GM12865 (cell line): Measurements from ENCODE around the gene PGRMC2.

Experiments
- DNase-seq: peaks from one replicate; pipeline ENCODE4 v3.0.0; 2010; ENCODE audit warnings: low read depth
- H3K4me3 ChIP-seq: 2 replicates; pipeline ENCODE4 v1.5.1; 2011; ENCODE audit warnings: mild to moderate bottlenecking, low read depth, low read length, control low read depth
- TF ChIP-seq, protein P1 (sequence below): IDR thresholded peaks from 2 replicates; pipeline ENCODE4 v1.5.1; 2011; ENCODE audit warnings: low read length, control low read depth, low read depth, inconsistent platforms; ENCODE audit not compliant: insufficient read depth; ENCODE audit errors: missing control alignments

Gene PGRMC2

DNA sequence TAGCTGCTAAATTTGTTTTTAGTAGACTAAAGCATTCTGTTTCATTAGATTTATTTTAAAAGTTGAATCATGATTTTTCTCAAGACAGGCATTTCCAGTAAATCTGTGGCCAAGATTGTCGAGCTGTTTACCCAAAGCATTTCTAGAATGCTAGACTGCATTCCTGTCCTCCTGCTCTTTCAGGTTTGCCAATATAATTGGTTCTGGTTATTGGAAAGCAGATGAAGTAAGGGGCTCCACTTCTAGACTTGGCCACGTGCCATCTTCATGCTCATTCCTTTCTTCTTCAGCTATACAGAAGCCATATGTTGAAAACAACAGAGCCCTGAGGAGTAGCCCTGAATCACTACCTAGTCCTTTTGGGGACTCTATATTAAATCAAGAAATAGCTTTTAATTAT is 62.5 kb downstream of the PGRMC2 start:
- DNase-seq, result no peak
- TF ChIP-seq, protein P1, sequence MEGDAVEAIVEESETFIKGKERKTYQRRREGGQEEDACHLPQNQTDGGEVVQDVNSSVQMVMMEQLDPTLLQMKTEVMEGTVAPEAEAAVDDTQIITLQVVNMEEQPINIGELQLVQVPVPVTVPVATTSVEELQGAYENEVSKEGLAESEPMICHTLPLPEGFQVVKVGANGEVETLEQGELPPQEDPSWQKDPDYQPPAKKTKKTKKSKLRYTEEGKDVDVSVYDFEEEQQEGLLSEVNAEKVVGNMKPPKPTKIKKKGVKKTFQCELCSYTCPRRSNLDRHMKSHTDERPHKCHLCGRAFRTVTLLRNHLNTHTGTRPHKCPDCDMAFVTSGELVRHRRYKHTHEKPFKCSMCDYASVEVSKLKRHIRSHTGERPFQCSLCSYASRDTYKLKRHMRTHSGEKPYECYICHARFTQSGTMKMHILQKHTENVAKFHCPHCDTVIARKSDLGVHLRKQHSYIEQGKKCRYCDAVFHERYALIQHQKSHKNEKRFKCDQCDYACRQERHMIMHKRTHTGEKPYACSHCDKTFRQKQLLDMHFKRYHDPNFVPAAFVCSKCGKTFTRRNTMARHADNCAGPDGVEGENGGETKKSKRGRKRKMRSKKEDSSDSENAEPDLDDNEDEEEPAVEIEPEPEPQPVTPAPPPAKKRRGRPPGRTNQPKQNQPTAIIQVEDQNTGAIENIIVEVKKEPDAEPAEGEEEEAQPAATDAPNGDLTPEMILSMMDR, result no peak
- H3K4me3 ChIP-seq, result no peak overlapping the region

DNA sequence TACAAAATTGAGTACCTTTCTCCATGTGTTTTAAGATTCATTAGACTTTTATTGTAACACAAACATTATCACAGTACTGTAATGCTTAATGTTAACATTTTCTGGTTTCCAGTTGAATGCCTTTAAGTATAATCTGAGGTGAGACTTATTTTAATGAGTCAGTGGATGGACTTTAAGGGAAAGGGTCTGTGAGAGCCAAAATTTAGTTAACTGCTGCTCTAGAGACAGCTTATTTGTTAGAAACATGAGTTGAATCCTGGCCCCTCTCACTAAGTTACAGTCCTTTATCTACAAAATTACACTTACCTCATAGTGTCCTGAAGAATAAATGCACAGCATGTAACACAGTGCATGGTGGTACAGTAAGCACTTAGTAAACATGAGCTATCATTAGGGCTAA is 66.0 kb downstream of the PGRMC2 start:
- no peak for DNase-seq
- TF ChIP-seq, protein P1, result no peak

DNA sequence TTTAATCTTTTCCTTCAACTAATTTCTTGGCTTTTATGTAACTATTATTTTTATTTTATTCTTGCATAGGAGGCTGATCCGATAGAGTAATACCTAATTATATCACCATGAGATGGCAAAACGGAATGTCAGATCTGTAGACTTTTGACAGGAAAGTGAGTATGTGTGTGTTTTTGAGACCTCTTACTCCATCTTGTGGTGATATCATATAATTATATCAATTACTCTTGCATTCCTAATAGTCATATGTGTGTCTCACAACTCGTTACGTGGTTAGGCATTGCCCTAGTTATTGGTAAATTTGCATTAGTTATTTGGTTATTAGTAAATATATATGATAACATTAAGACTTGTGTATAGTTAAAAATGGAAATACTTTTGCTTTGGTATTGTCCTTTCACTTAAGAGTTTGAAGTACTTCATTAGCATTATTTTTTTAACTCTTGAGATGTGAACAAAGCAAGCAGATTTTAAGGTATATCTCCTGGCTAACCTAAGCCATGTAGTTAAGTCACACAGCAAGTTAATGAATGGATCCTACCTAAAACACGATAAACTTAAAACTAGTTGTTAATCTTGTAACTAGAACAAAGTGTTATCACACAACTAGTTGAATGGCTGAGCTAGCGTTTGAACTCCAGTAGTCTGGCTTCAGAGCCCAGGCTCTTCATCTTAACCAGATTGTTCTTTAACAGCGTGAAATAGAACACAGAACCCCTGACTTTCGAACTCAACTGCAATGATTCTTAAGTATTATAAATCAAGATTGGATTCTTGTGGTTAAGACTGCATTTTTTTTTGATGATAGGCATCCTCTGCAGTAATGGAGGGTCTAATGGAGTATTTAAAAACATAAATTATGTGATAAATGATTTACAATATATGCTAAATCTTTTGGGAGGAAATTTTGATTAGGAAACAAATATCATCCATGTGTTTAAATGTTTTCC is 67.1 kb downstream of the PGRMC2 start:
- peak; percentile 22 for DNase-seq
- TF ChIP-seq, protein P1, result peak; percentile 30
- H3K4me3 ChIP-seq, result no peak overlapping the region

More for the DNA sequence above, 66.0 kb downstream of the PGRMC2 start:
- H3K4me3 ChIP-seq, result no peak overlapping the region
